Neural cell (in vitro differentiated cells): ENCODE results near the gene APAF1.

ENCODE experiments used
- MXI1 ChIP-seq: fragments of 450-650 bp; conservative IDR thresholded peaks from 2 replicates; pipeline ENCODE4 v1.6.1; 2014; ENCODE audit warnings: antibody characterized with exemption, mild to moderate bottlenecking; ENCODE audit not compliant: poor library complexity, severe bottlenecking
- RAD21 ChIP-seq: fragments of 450-650 bp; conservative IDR thresholded peaks from 2 replicates; pipeline ENCODE4 v1.6.1; 2014; ENCODE audit warnings: antibody characterized with exemption, mild to moderate bottlenecking, moderate library complexity

- TF ChIP-seq RAD21: no peak
- TF ChIP-seq MXI1: no peak
These were observed 26.4 kb downstream of the APAF1 start for GRCh38 chr12:98671459-98671858.
